GM18951 (cell line): ENCODE results near the gene RAPGEF6.

Source experiments
- POLR2A ChIP-seq: IDR thresholded peaks from 4 replicates; pipeline ENCODE4 v1.6.1; 2011; ENCODE audit warnings: mild to moderate bottlenecking; ENCODE audit not compliant: insufficient read length, insufficient read depth; ENCODE audit errors: extremely low read depth
- in situ Hi-C: fragments of 300-500 bp; cut with MboI; formaldehyde crosslinking; loops from one replicate; pipeline ENCODE4 v1.12.0; 2022; ENCODE audit warnings: low sequenced_read_pairs, mixed read lengths, inconsistent platforms; ENCODE audit not compliant: unreplicated experiment

The RAPGEF6 gene

GRCh38 chr5:131536211-131536826 is 98.7 kb downstream of the RAPGEF6 start:
- TF ChIP-seq POLR2A, result no peak
- in situ Hi-C loops, result no loop called here

- TF ChIP-seq POLR2A, result no peak
- in situ Hi-C loops, result no loop called here
Measured at GRCh38 chr5:131534974-131535373, 100.1 kb downstream of the RAPGEF6 start.

GRCh38 chr5:131533836-131534235 is 101.2 kb downstream of the RAPGEF6 start:
- in situ Hi-C loops, result no loop called here

GRCh38 chr5:131532031-131532640 is 102.9 kb downstream of the RAPGEF6 start:
- in situ Hi-C loops, result no loop called here
- no peak for TF ChIP-seq POLR2A

More at GRCh38 chr5:131533836-131534235, 101.2 kb downstream of the RAPGEF6 start:
- no peak for TF ChIP-seq POLR2A

GRCh38 chr5:131530706-131531331 is 104.2 kb downstream of the RAPGEF6 start:
- TF ChIP-seq POLR2A, result no peak
- in situ Hi-C loops, result no loop called here

GRCh38 chr5:131528682-131529081 is 106.3 kb downstream of the RAPGEF6 start:
- no peak for TF ChIP-seq POLR2A

GRCh38 chr5:131525805-131526204 is 109.2 kb downstream of the RAPGEF6 start:
- TF ChIP-seq POLR2A, result no peak
- in situ Hi-C loops, result no loop called here

More at GRCh38 chr5:131528682-131529081, 106.3 kb downstream of the RAPGEF6 start:
- in situ Hi-C loops, result no loop called here

GRCh38 chr5:131524431-131524830 is 110.6 kb downstream of the RAPGEF6 start:
- in situ Hi-C loops, result no loop called here
- TF ChIP-seq POLR2A, result no peak

GRCh38 chr5:131523500-131524185 is 111.4 kb downstream of the RAPGEF6 start:
- in situ Hi-C loops, result no loop called here
- TF ChIP-seq POLR2A, result no peak

- no peak for TF ChIP-seq POLR2A
Measured at GRCh38 chr5:131521252-131521651, 113.8 kb downstream of the RAPGEF6 start.

GRCh38 chr5:131515348-131515747 is 119.7 kb downstream of the RAPGEF6 start:
- in situ Hi-C loops, result no loop called here

More at GRCh38 chr5:131521252-131521651, 113.8 kb downstream of the RAPGEF6 start:
- in situ Hi-C loops, result no loop called here

GRCh38 chr5:131514316-131515283 is 120.4 kb downstream of the RAPGEF6 start:
- no peak for TF ChIP-seq POLR2A
- in situ Hi-C loops, result no loop called here

More at GRCh38 chr5:131515348-131515747, 119.7 kb downstream of the RAPGEF6 start:
- no peak for TF ChIP-seq POLR2A

- in situ Hi-C loops, result no loop called here
- no peak for TF ChIP-seq POLR2A
Measured at GRCh38 chr5:131513780-131514179, 121.2 kb downstream of the RAPGEF6 start.

- no peak for TF ChIP-seq POLR2A
- in situ Hi-C loops, result no loop called here
Measured at GRCh38 chr5:131511934-131512333, 123.1 kb downstream of the RAPGEF6 start.
